NCI-H187 (cell line): ENCODE results near the gene KIF6.
"Not testable (repeated sequence)": the region's sequence is repeated elsewhere in the genome, so short reads cannot be mapped to it uniquely, and the experiment has no call there.

ENCODE experiments used
- DNase-seq, 2 experiments: peaks; one replicate each; lab custom pipeline; 2025; lab: John Stamatoyannopoulos, UW

The KIF6 gene

GRCh38 chr6:39289490-39289889, 435.7 kb downstream of the KIF6 start:
- no peak for DNase-seq

GRCh38 chr6:39287601-39288000, 437.6 kb downstream of the KIF6 start:
- no peak for DNase-seq

- not testable (repeated sequence) for DNase-seq
Measured at GRCh38 chr6:39286596-39286995, 438.6 kb downstream of the KIF6 start.

- DNase-seq, result no peak
Measured at GRCh38 chr6:39282774-39283173, 442.4 kb downstream of the KIF6 start.

GRCh38 chr6:39281312-39281980, 443.8 kb downstream of the KIF6 start:
- no peak for DNase-seq

- DNase-seq, result no peak
Measured at GRCh38 chr6:39280247-39280731, 444.9 kb downstream of the KIF6 start.
